ENCODE data around the gene PRPF4. TPM values are rescaled to one million over a fixed set of nuclear protein-coding genes. Genes with fewer than 3 reads are reported as not detected.

PRPF4 gene
- total and polyA plus RNA-seq, 2 donors: 14.4 to 23.4 TPM

DNA sequence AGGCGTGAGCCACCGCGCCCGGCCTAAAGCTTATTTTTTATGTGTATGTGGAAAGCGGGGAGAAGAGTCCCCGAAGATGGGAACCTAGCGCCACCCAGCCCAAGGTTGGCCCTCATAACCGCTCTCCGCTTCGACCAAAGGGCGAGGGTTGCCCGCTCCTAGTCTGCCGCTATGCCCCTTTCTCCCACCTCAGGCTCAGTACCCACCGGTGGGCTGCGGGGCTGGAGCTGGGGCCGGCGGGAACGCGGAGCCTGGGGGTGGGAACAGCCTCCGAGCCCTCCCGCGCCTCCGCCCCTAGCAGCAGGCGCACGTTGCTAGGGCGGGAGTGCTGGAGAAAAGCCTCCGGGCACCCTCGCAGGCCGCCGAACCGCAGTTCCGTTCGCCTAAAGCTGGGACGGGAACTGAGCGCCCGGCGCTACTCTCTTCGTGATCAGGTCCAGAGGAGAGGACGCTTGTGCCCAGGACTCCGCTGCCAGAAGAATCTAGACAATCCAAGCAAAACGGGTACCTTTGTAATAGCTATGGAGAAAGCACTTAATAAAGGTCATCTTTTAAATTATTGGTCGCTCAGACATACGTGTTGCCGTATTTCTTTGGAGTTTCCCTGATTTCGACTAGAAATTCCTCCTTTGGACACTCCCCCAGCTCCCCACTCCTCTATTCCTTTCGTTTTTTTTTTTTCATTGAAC lies 64.7 kb downstream of the PRPF4 start, which contains the start of gene WDR31:
WDR31 (minus strand) TSS at position 265 of the 689 bp plus-strand sequence. CDS start 8,253 bp downstream, outside the sequence.
- H3K4me3 ChIP-seq (ENCODE audit: low read depth, low read length): peak within 1 kb of the TSS; percentile 69
- peak; percentile 70 for DNase-seq (ENCODE audit: extremely low spot score)
- H3K27ac ChIP-seq (ENCODE audit: low read depth): peak within 1 kb of the TSS; percentile 66
- WGBS: under 1% methylated on average over 46 of the region's 46 CpGs
- H3K4me1 ChIP-seq (ENCODE audit: insufficient read depth): no peaks in the 10 kb centered on the region
- H3K36me3 ChIP-seq (ENCODE audit: insufficient read depth): no peaks in the 10 kb centered on the region

GRCh38 chr9:113341712-113342410 lies 66.4 kb downstream of the PRPF4 start:
- no peak overlapping the region for H3K4me3 ChIP-seq (ENCODE audit: low read depth, low read length)
- no peaks in the 10 kb centered on the region for H3K4me1 ChIP-seq (ENCODE audit: insufficient read depth)
- H3K27ac ChIP-seq (ENCODE audit: low read depth): no peak overlapping the region
- no peak for DNase-seq (ENCODE audit: extremely low spot score)
- WGBS: 68% methylated on average over 9 of the region's 9 CpGs
- no peaks in the 10 kb centered on the region for H3K36me3 ChIP-seq (ENCODE audit: insufficient read depth)

Other genes starting within 250 kb of the PRPF4 start
- gene ZFP37, start 218.9 kb upstream of the PRPF4 start, total RNA-seq: 12.7 TPM
- 3.7 TPM for gene ZFP37, start 218.9 kb upstream of the PRPF4 start, polyA plus RNA-seq
- gene SLC31A2, start 124.7 kb upstream of the PRPF4 start, total RNA-seq: 5.1 TPM
- 11.4 TPM for gene SLC31A2, start 124.7 kb upstream of the PRPF4 start, polyA plus RNA-seq
- 33.6 TPM for gene FKBP15, start 54.4 kb upstream of the PRPF4 start, total RNA-seq
- 18.2 TPM for gene FKBP15, start 54.4 kb upstream of the PRPF4 start, polyA plus RNA-seq
- 19.5 TPM for gene SLC31A1, start 54.1 kb upstream of the PRPF4 start, total RNA-seq
- 10.1 TPM for gene SLC31A1, start 54.1 kb upstream of the PRPF4 start, polyA plus RNA-seq
- gene CDC26, start 86 bp upstream of the PRPF4 start, total RNA-seq: 25.5 TPM
- 35.2 TPM for gene CDC26, start 86 bp upstream of the PRPF4 start, polyA plus RNA-seq
- gene RNF183, start 27.7 kb downstream of the PRPF4 start, total RNA-seq: 0.26 TPM
- gene RNF183, start 27.7 kb downstream of the PRPF4 start, polyA plus RNA-seq: 0.15 TPM
- 1.7 TPM for gene WDR31, start 64.6 kb downstream of the PRPF4 start, total RNA-seq
- 2.6 TPM for gene WDR31, start 64.6 kb downstream of the PRPF4 start, polyA plus RNA-seq
- gene BSPRY, start 73.9 kb downstream of the PRPF4 start, total RNA-seq: 1.2 TPM
- gene BSPRY, start 73.9 kb downstream of the PRPF4 start, polyA plus RNA-seq: 2.4 TPM
- 5.1 TPM for gene HDHD3, start 101.3 kb downstream of the PRPF4 start, total RNA-seq
- gene HDHD3, start 101.3 kb downstream of the PRPF4 start, polyA plus RNA-seq: 32.2 TPM
- 16.6 TPM for gene ALAD, start 125.6 kb downstream of the PRPF4 start, total RNA-seq
- gene ALAD, start 125.6 kb downstream of the PRPF4 start, polyA plus RNA-seq: 55.4 TPM
- 34.8 TPM for gene POLE3, start 135.0 kb downstream of the PRPF4 start, total RNA-seq
- gene POLE3, start 135.0 kb downstream of the PRPF4 start, polyA plus RNA-seq: 50.4 TPM
- 0.74 TPM for gene C9orf43, start 135.1 kb downstream of the PRPF4 start, total RNA-seq
- gene C9orf43, start 135.1 kb downstream of the PRPF4 start, polyA plus RNA-seq: 0.14 TPM
- gene RGS3, start 188.1 kb downstream of the PRPF4 start, total RNA-seq: 52.4 TPM
- 28.5 TPM for gene RGS3, start 188.1 kb downstream of the PRPF4 start, polyA plus RNA-seq